Fibroblast of lung (primary cell): ENCODE results near the gene ASCL2.

ENCODE experiments used
- CTCF ChIP-seq, 2 donors: IDR thresholded peaks in 1 of 2; conservative IDR thresholded peaks in 1 of 2; 1 replicate in 1 of 2; 2 replicates in 1 of 2; pipeline ENCODE4 v1.5.1; 2011 to 2012; ENCODE audit warnings: low read length in 2 of 2, control low read depth in 1 of 2, inconsistent platforms in 1 of 2, low read depth in 1 of 2, mild to moderate bottlenecking in 1 of 2
- EZH2 ChIP-seq: IDR thresholded peaks from 2 replicates; pipeline ENCODE4 v1.5.1; 2012; ENCODE audit warnings: low read length, control low read depth, mild to moderate bottlenecking; ENCODE audit errors: missing control alignments

DNA sequence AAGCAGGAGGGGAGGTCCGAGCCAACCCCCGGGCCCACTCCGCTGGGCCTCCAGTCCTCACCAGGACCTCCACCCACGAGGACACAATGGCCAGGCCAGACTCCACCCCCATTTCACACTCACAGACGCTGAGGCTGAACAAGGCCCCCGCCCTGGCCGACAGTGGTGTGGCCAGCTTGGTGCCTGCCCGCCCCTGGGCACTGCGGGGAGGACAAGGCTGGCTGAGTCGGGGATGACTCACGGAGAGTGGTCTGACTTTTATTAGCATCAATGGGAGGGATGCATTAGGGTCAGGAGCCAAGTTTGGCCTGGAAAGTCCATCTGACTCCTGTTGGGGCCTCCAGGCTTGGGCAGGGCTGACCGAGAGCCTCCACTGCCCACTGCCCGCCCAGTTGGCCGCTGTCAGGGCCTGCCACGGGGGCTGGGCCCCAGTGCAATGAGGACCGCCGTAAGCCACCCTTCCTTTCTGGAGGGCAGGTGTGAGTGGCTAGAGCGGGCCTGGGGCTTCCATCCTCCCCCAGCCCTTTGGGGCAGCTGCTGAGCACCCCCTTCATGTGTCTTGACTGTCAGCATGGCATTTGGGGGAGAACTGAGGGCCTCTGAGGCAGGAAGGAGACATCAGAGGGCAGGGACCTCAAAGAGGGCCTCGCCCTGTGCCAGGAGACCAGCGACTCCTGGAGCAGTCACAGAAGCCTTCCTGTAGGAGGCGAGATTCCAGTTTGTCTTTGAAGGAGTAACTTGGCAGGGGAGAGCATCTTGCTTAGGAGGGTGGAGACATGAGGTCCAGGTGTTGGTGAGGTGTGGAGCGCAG is 42.0 kb upstream of the ASCL2 start:
- TF ChIP-seq CTCF (conservative IDR thresholded peaks at IDR 0.05 in 1 of 2, IDR thresholded peaks at IDR 0.05 in 1 of 2; ENCODE audit: low read depth in 1 of 2, low read length in 2 of 2) (no peak), EZH2 (no peak)
